Measurements from ENCODE around the gene STK4.
"Not testable (repeated sequence)": the region's sequence is repeated elsewhere in the genome, so short reads cannot be mapped to it uniquely, and the experiment has no call there.

STK4 gene

DNA sequence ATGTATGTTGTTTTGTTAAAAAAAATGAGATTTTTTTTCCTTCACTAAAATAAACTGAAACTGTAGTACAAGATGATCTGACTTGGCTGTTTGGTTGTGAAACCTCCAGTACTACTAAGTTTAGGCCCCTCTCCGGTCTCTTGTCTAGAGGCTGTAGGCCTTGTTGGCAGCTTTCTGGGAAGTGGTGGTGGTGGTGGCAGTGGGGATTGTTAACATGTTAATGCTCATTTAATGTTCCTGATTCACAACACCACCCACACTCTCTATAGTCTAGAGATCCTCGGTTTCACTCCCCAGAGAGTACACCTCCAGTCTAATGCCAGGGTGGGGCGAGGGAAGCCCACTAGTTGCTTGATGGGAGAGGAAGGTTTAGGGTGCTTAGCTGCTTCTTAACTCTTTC, 24.1 kb downstream of the STK4 start:
- DNase-seq, result no peak

DNA sequence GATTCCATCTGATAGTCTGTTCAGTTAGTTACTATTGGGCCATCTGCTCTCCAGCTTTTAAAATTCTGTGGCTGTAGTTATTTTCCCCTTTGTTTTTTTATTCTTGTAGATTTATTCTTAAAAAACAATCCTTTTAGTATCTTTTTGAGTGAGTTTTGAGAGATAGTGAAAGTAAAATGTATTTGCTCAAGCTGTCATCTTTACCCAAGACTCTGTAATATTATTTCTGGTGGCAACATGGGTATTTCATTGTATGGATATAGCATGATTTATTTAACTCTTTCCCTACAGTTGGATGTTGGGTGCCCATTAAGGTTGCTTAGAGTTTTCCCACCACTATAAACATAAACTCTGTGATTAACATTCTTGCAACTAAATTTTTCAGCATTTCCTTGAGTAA, 24.6 kb downstream of the STK4 start:
- DNase-seq, result no peak

- DNase-seq, result no peak
Observed at GRCh38 chr20:44993343-44993742, 27.0 kb downstream of the STK4 start.

- DNase-seq, result no peak
Observed at GRCh38 chr20:44997171-44997570, 30.9 kb downstream of the STK4 start.

DNA sequence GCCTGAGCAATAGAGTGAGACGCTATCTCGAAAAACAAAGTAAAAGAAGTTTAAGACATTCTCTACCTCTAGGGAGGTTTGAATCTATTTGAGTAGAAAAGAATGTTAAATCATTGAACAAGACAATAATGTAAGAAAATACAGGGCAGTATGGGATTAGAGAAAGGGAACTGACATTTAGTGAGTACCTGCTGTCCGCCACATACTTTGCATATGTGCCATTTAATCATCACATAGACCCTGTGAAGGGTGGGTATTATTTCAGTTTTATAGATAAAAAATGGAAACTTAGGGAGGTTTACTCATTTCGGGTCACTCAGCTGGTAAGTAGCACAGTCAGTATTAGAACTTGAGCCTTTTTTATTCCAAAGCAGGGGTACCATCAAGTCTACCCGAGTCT, 31.4 kb downstream of the STK4 start:
- no peak for DNase-seq

GRCh38 chr20:45008521-45009049, 42.3 kb downstream of the STK4 start:
- no peak for DNase-seq

DNA sequence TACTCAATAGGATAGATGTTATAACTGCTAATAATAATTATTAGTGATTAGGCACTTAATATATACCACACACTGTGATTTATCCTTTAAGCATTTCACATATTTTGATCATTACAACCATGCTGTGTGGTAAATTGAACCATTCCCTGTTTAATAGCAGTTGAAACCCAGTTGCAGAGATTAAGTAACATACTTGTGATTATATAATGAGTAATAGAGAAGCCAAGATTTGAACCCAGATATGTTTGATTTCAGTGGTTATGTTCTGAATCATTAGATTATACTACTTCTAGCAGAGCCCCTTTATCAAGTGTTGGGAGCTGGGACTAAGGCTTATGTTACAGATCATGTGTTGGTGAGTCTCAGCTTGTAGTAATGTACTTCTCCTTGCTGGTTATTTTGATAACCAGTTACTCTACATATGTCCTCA, 44.1 kb downstream of the STK4 start:
- no peak for DNase-seq

DNA sequence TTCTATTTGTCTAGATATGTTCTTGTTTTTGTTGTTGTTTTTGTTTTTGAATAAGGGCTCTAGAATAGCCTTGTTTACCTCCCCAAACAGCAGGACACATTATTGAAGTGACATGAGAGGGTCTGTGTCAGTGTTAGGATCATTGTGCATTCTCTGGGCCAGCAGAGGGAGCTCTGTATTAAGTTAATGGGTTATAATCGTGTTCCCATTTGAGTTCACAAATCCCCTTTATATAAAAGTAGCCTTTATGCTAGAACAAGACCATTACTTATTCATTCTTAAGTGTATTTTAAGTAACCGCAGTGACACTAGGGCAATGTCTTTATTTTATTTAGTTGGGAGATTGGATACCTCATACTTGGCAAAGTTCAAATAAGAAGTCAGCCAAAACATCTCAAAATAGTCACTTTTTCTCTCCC, 44.8 kb downstream of the STK4 start:
- DNase-seq, result no peak

GRCh38 chr20:45012682-45013302, 46.5 kb downstream of the STK4 start:
- DNase-seq, result no peak

- DNase-seq, result not testable (repeated sequence)
Observed at GRCh38 chr20:45014131-45014530, 47.8 kb downstream of the STK4 start.

DNA sequence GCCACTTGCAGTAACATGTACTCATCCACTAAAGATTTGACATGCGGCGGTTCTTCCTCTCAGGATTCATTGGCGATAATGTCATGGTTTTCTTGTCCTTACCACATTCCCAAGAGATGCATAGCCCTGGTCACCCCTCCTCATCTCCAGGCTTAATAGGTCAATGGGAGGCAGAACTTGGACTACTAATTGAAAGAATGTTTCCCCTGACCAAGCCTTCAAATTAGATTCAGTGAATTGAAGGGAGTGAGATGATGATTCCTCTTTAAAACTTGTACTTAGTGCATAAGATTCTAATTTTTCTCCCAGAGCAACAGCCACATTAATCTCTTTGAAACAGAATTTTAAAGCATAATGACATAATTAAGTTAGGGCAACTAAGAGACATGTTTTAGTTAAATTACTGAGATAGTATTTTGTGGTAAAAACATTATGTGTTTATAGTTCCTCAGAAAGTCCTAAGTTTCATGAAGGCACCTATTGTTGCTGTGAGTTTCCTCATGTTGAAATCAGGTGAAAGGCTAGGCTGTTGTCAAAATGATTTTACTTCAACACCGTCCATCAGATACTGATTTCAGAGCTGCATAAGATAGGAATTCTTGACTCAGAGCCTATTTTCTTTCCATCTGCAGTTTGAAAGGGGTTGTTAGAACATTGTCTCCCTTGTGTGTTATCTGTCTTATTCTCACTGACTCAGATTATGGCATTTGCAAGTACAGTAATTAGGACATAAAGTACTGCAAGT, 48.5 kb downstream of the STK4 start:
- DNase-seq, result no peak

- DNase-seq, result no peak
Observed at GRCh38 chr20:45016089-45016671, 49.9 kb downstream of the STK4 start.

GRCh38 chr20:45017281-45017680, 51.0 kb downstream of the STK4 start:
- no peak for DNase-seq

DNA sequence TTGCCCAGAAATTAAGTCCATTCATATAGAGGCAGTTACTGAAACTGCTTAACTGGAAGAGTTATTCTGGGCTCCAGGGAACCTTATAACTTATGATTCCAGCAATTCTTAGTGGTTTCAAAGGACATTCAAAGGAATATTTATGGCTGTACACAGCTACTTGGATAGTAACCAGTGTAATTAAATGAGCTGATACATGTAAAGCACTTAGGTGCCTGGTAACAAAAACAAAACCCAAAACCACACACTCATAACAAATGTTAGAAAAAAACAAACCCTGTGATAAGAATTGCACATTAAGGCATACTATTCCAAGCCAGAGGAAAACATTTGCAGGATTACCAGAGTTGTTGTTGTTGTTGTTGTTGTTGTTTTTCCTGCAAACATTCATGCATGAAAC, 51.5 kb downstream of the STK4 start:
- no peak for DNase-seq

- no peak for DNase-seq
Observed at GRCh38 chr20:45019027-45019761, 52.9 kb downstream of the STK4 start.

GRCh38 chr20:45019762-45020123, 53.4 kb downstream of the STK4 start:
- no peak for DNase-seq

DNA sequence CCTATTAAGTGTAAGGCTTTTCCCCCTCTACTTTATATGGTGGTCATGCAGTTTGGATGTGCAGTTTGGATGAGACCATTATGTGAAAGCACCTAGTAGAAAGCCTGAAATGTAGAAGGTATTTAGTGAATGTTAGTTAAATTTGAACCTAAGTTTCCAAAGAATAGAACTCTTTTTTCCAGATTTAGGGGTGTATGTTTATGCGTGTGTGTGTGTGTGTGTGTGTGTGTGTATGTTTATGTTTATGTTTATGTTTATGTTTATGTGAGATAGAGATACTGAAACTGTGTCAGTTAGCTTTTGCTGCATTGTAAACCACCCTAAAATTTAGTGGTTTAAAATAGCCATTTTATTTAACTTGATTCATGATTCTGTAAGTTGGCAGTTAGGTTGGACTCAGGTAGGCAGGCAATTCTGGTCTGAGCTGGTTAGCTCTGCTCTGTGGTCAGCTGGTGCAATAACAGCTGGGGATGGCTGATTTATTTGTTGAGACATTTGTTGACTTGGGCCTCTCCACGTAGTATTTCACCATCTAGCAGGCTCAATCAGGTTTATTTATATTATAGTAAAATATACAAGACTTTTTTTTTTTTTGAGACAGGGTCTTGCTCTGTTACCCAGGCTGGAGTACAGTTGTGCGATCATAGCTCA, 54.0 kb downstream of the STK4 start:
- DNase-seq, result no peak

DNA sequence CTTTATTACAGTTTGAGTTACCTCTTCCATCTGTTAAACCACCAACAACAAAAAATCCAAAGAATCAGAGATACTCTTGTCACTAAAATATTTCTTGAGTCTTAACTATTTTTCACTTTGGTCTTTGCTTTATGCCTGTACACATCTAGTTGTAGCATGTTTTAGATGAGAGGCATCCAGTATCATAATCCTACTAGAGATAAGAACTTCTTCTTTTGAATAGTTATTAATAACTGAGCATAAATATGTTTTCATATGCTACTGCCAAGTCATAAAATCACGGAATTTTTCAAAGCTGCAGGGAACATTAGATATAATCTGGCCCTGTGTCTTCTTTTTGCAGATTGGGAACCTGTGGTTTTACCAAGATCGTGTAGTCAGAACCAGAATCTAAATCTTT, 55.3 kb downstream of the STK4 start:
- no peak for DNase-seq

- not testable (repeated sequence) for DNase-seq
Observed at GRCh38 chr20:45023140-45023539, 56.8 kb downstream of the STK4 start.

DNA sequence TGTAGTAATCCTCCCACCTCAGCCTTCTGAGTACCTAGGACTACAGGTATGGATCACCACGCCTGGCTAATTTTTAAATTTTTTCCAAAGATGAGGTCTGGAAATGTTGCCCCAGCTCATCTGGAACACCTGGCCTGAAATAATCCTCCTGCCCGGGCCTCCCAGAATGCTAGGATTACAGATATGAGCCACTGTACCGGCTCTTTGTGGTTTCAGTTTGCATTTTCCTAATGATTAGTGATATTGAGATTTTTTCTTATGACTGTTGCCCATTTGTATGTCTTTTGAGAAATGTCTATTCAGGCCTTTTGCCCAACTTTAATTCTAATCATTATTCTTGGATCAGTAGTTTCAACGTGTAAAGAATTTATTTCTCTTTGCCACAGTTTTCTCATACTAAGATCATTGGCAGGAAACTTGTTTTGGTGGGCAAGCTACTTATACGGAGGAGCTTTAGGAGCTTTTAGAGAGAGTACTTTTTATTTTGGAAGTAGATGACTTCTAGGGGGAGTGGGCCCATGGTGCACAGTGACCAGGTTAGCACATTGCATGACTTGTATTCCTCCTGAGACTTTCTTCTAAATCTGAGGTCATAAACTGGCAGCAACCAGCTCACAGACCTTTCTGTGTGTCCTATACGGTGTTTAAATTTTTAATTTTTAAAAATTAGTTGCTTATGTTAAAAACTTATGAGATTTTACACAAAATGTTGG, 62.3 kb downstream of the STK4 start:
- DNase-seq, result no peak

- no peak for DNase-seq
Observed at GRCh38 chr20:45029884-45030283, 63.6 kb downstream of the STK4 start.

GRCh38 chr20:45032276-45032675, 66.0 kb downstream of the STK4 start:
- DNase-seq, result no peak

Data from DMS79 (cell line).